GM19099 (cell line): ENCODE measurements around the gene EPG5.

Source experiments
- POLR2A ChIP-seq: IDR thresholded peaks from 3 replicates; pipeline ENCODE4 v1.6.1; 2011; ENCODE audit warnings: low read depth; ENCODE audit not compliant: insufficient read length; ENCODE audit errors: extremely low read depth

Gene EPG5

DNA sequence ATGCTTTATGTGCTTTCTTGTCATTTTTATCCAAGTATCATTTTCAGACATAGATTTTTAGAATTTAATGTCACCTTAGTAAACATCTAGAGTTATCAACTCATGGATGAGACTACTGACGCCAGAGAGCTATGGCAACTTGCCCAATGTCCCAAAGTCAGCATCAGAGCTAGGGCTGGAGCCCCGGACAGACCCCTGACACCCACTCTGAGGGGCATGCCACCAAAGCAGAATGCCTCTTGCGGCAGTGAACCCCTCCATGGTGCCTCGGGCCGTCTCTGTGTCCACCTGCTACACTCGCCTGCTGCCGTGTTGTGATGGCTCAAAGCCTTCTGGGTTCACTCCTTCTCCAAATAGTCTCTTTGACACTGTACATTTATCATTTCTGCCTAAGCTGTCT lies 136.2 kb downstream of the EPG5 start:
- TF ChIP-seq POLR2A, result no peak

DNA sequence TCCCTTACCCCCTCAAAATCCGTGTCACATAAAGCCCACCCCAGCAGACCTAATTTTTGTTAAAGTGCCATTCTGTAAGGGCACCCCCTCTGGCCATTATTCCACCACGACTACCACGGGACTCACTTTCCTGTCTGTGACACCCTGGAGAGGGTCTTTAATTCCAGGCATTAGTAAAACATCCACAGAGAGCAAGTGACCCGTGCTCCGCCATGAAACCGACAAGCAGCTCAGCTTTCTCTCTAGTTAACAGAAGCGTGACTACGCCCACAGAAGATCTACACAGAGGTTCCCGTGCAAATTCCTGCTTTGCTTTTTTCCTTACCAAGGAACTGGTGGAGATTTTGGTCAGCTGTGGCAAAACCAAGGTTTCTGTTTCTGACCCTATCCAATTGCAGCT lies 137.3 kb downstream of the EPG5 start:
- TF ChIP-seq POLR2A, result no peak

DNA sequence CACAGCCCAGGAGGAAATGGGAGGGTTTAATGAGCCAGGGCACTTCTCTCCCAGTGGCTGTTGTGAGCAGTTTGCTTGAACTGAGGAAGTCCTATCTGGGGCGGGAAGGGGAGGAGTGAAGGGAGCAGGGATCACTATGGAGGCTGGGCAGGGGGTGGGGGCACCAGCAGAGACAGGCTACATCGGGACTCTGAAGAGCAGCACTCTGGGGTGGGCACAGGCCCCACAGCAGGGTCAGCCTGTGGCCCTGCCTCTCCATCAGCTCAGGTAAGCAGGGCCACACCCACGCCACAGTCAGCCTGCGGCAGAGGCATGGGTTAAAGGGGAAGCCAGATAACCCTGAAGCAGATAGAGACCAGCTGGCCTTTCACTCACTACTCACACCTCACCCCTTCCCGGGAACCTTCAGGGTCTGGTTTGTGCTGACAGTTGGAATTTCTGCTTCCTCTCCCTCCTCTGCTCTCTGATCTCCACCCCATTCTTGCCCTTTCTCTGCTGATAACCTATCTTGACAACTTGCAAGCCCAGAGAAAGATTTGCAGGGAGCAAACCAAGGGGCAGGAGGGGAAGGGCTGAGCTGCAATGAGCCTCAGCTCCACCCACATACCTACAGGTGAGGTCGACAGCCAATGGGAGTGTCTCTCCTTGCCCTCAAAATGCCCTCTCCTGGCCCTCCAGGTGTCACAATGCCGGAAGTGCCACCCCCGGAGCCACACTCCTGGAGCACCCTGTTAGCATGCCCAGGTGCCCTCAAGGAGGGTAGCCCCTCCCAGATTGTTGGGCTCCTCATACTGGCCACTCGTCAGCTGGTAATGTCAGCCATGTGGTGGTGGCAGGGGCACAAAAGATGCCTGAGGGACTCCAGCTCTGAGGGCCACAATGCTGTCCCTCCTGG lies 138.0 kb downstream of the EPG5 start:
- no peak for TF ChIP-seq POLR2A

DNA sequence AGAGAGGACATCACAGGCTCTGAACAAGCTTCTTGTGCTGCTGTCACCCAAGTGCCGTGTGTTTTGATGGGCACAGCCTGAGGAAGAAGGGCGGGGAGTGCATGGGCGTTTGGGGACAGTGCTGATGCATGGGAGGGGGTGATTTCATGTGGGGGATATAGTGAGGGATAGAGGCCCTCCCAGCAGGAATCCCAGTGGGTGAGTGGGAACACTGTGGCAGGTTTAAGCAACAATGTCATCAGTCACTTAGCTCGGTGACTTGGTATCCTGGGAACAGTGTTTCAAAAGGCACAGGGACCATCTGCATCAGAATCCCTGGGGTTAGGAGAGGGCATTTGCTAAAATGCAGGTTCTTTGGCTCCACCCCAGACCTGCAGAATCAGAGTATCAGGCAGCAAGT lies 141.0 kb downstream of the EPG5 start:
- TF ChIP-seq POLR2A, result no peak

DNA sequence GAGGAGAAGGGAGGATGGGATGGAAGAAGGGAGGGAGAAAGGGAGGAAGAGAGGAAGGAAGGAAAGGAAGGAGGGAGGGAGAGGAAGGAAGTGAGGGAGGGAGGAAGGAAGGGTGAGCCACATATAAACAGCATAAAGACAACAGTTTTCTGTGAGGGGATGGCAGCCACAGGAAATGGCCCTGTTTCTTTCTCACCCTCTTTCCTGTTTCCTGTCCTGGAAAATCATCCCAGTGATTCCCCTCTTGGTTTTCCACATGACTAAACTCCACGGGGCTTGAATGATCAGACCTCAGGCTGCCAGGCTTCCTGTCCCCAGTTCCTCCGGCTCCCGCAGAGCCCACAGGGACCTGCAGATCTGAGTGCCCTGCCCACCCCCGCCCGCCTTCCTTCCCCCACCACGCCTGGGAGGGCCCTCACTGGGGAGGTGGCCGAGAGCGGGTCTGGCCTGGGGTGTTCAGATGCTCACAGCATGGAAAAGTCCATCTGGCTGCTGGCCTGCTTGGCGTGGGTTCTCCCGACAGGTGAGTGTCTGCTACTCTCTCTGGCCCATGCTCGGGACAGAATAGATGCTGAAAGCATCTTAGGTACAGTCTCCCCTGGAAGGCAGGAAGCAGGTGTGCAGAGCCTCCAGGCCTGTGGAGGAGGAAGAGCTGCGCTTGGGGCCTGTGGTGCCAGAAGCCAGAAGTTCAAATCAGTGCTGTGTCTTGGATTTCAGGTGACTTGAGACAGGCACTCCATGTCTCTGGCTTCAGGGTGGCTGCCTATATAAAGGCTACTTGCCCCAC lies 141.7 kb downstream of the EPG5 start, which contains the start of gene SIGLEC15:
TSS of gene SIGLEC15 (plus strand) at position 418 of the 787 bp plus-strand sequence. CDS start at position 472, 54 bp downstream.
- TF ChIP-seq POLR2A, result no peak

DNA sequence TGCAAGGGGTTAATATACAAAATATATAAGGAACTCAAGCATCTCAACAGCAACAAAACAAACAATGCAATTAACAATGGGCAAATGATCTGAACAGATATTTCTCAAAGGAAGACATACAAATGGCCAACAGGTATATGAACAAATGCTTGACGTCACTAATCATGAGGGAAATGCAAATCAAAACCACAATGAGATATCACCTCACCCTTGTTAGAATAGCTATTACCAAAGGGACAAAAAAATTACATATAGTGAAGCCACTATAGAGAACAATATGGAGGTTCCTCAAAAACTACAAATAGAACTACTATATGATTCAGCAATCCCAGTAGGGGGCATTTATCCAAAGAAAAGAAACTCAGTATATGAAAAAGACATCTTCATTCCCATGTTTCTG lies 145.4 kb downstream of the EPG5 start:
- no peak for TF ChIP-seq POLR2A

DNA sequence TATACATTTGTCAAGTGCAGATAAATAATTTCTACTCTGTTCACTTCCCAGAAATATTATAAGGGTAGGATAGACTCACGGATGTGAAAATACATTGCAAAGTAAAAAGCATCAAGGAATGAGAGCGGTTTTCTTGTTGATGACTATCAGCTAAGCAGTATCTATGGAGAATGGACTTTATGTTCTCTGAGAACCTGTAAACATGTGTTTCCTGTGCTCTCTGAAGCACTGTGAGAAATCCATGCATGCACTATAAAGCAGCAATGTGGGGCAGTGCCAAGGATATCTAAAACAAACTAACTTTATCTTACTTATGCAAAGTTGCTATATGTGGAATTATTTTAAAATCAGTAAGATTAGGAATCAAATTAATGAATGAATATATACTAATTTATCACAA lies 146.1 kb downstream of the EPG5 start:
- no peak for TF ChIP-seq POLR2A

DNA sequence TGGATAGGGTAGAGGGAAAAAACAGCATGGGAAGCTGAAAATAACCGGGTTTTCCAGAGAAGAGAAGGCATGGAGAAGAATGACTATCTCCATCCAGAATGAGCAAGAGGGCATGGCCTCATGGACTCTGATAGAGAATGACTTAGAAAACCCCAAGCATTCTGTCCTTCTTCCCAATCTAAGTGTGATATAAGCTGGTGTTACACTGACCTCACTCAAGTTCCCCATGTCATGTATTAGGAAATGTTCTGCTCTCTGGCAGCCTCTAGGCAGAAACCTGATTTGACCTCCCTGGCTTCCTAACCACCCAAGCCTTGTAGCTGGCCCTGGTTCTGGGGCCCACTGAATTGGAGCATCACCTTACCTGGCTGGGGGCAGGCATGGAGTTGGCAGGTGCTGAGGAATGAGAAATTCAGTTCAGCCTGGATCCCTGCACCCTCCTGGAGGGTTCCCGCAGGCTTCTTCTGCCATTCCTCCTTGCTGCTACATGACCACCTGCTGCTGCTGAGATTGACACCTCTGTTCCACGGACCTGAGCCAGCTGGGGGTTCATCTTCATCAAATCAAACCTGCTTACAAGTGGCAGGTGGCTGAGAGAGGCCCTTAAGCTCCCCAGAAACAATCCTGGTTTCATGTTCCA lies 146.9 kb downstream of the EPG5 start:
- no peak for TF ChIP-seq POLR2A

DNA sequence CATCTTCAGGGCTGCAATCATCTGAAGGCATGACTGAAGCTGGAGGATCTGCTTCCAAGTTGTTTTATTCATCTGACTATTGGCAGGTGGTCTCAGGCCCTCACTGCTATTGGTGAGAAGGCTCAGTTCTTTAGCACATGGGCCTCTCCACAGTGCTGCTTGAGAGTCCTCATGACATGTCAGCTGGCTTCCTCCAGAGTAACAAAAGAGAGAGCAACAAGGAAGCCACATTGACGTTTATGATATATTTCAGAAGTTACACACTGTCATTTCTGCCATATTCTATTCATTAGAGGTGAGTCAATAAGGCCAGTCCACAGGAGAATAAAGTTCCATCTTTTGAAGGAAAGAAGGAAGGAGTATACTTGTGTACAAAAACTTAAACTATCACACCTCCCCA lies 149.6 kb downstream of the EPG5 start:
- no peak for TF ChIP-seq POLR2A

DNA sequence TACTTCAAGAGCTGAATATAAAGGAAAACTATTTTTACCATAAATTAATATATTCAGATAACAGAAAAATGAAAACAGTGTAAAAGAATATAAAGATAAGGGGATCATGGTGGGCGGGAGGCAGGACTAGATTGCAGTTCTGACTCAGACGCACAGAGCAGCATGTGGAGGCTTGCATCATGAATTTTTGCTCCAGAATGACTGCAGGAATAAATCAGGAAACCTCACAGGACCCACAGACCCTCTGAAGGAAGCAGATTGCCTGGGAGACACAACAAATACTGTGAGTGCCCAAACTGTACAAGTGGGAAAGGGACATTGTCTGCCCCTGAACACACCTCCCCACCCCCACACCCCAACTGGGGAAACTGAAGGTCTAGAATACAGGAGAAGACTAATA lies 160.9 kb downstream of the EPG5 start:
- TF ChIP-seq POLR2A, result no peak

DNA sequence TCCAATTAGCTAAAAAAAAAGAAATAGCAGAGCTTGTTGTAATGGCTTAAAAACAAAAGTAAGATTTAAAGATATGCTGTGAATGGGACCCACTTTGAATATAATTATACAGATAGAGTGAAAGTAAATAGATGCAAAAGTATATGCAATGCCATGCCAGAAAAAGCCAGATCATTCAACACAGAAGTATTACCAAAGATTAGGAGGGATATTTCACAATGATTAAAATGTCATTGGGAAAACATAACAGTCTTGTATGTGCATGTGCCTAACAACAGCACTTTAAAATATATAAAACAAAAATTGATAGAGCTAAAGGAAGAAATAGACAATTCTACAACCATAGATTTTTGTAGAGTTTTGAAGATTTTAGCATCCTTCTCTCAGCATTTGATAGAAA lies 161.6 kb downstream of the EPG5 start:
- no peak for TF ChIP-seq POLR2A

DNA sequence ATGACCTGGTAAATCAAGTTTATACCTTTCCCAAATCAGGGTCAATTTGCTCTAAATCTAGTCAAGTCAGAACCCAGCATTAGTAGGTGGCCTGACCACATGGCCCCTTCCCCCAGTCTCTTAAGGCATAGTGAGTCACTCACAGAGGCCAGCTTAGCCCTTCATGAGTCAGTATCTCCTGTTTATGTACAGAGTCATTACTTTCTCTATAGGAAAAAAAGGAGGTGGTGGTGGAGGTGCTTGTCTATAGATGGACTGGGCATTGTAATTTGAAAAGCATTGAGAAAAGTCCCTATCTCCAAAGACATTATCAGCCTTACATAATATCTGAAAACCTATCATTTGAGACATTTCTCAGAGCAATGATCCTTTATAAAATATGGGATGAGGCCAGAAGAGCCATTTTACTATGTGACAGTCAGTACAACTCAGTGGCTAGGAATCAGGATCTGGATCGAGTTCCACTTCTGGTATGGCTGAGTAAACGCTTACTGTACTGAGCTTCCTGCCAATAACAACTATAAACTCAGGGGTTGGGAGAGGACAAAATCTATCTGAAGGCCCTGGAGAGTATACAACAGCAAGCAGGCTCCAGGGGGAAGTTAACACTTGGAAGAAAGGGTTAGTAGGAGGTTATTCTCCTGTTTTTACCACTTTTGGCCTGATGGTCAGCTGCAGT lies 164.2 kb downstream of the EPG5 start:
- no peak for TF ChIP-seq POLR2A

DNA sequence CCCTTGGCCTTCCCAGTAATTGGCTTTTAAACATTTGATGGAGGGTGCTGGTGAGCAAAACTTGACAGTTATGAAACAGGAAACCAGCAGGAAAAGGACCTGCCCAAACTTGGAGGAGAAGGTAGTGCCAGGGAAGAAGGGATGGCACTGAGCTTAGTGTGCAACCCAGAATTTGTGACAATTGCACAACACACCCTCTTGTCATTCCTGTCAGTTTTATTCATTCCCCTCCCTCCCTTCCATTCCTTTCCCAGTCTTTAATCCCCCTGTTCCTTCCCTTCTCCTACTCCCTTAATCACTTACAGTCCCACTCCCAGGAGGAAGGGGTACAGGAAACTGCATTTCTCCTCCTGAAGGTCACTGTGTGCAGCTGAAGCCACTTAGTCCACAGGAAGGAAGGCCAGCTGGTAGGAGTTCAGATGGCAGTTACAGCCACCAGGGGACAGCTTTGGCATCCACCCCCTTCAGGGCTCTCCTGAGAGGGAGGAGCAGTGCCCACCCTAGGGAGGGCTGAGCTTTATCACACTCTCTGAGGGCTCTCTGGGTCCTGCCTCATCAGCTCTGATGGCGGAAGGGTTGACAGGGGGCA lies 165.6 kb downstream of the EPG5 start:
- TF ChIP-seq POLR2A, result no peak
